Liver (tissue), 9 donors: Measurements from ENCODE around the gene CLEC17A. TPM values are rescaled to one million over a fixed set of nuclear protein-coding genes. Genes with fewer than 3 reads are reported as not detected.

ENCODE experiments used
- DNase-seq: peaks from one replicate; pipeline ENCODE4 v3.0.0-alpha.2; 2017; ENCODE audit warnings: low spot score
- H3K27ac ChIP-seq, 2 donors: one replicate each; pipeline ENCODE4 v1.7.0; 2013; ENCODE audit warnings: inconsistent platforms in 2 of 2, low read length in 2 of 2, control low read depth in 1 of 2, low read depth in 1 of 2, mild to moderate bottlenecking in 1 of 2
- H3K27me3 ChIP-seq, 4 donors: one replicate each; pipeline versions ENCODE4 v1.6.1 to v1.7.0; 2013; ENCODE audit warnings: low read length in 3 of 4, inconsistent platforms in 1 of 4, mild to moderate bottlenecking in 1 of 4, moderate library complexity in 1 of 4; ENCODE audit not compliant: control insufficient read depth in 4 of 4, insufficient read depth in 4 of 4
- H3K36me3 ChIP-seq, 4 donors: one replicate each; pipeline versions ENCODE4 v1.6.1 to v1.7.0; 2013; ENCODE audit warnings: low read length in 3 of 4, mild to moderate bottlenecking in 3 of 4, low read depth in 1 of 4, moderate library complexity in 1 of 4; ENCODE audit not compliant: control insufficient read depth in 4 of 4, insufficient read depth in 3 of 4
- H3K4me1 ChIP-seq, 4 donors: one replicate each; pipeline versions ENCODE4 v1.6.1 to v1.7.0; 2013; ENCODE audit warnings: low read length in 3 of 4, mild to moderate bottlenecking in 3 of 4, moderate library complexity in 1 of 4; ENCODE audit not compliant: control insufficient read depth in 4 of 4, insufficient read depth in 4 of 4
- H3K4me3 ChIP-seq, 3 donors: one replicate each; pipeline versions ENCODE4 v1.6.1 to v1.7.0; 2013; ENCODE audit warnings: low read length in 3 of 3, control low read depth in 1 of 3, low read depth in 1 of 3, mild to moderate bottlenecking in 1 of 3
- H3K9ac ChIP-seq, 2 donors: one replicate each; pipeline ENCODE4 v1.7.0; 2013; ENCODE audit warnings: low read length in 2 of 2, mild to moderate bottlenecking in 2 of 2, moderate library complexity in 2 of 2, control low read depth in 1 of 2, low read depth in 1 of 2
- H3K9me3 ChIP-seq, 4 donors: one replicate each; pipeline versions ENCODE4 v1.6.1 to v1.7.0; 2013; ENCODE audit warnings: low read length in 3 of 4; ENCODE audit not compliant: control insufficient read depth in 4 of 4
- ATF3 ChIP-seq: IDR thresholded peaks from 2 replicates; pipeline ENCODE4 v1.6.1; 2016; ENCODE audit warnings: antibody characterized with exemption
- CTCF ChIP-seq: fragments of 150-350 bp; IDR thresholded peaks from 2 replicates; pipeline ENCODE4 v1.5.1; 2017; ENCODE audit warnings: improper control_type of control experiment, low read depth, low read length; ENCODE audit not compliant: missing input control
- FOXA2 ChIP-seq: IDR thresholded peaks from 2 replicates; pipeline ENCODE4 v1.6.1; 2016; ENCODE audit warnings: antibody characterized with exemption
- GABPA ChIP-seq, 2 donors: IDR thresholded peaks in 1 of 2; conservative IDR thresholded peaks in 1 of 2; 2 replicates each; pipeline ENCODE4 v1.6.1; 2016; ENCODE audit warnings: antibody characterized with exemption in 2 of 2, mild to moderate bottlenecking in 1 of 2, moderate library complexity in 1 of 2
- HNF4A ChIP-seq, 2 donors: conservative IDR thresholded peaks; 2 replicates each; pipeline ENCODE4 v1.6.1; 2016; ENCODE audit warnings: antibody characterized with exemption in 2 of 2, mild to moderate bottlenecking in 2 of 2
- JUND ChIP-seq, 2 donors: IDR thresholded peaks; 2 replicates each; pipeline ENCODE4 v1.6.1; 2016; ENCODE audit warnings: antibody characterized with exemption in 2 of 2
- NR2F2 ChIP-seq: IDR thresholded peaks from 2 replicates; pipeline ENCODE4 v1.6.1; 2016; ENCODE audit warnings: antibody characterized with exemption
- RAD21 ChIP-seq, 2 donors: IDR thresholded peaks; 2 replicates each; pipeline ENCODE4 v1.6.1; 2016; ENCODE audit warnings: antibody characterized with exemption in 2 of 2, mild to moderate bottlenecking in 2 of 2
- REST ChIP-seq: IDR thresholded peaks from 2 replicates; pipeline ENCODE4 v1.6.1; 2016; ENCODE audit warnings: antibody characterized with exemption, mild to moderate bottlenecking
- RXRA ChIP-seq, 2 donors: IDR thresholded peaks; 2 replicates each; pipeline ENCODE4 v1.6.1; 2017 to 2018; ENCODE audit warnings: antibody characterized with exemption in 2 of 2, mild to moderate bottlenecking in 1 of 2
- SP1 ChIP-seq: IDR thresholded peaks from 2 replicates; pipeline ENCODE4 v1.6.1; 2018; ENCODE audit warnings: antibody characterized with exemption, mild to moderate bottlenecking
- TAF1 ChIP-seq: conservative IDR thresholded peaks from 2 replicates; pipeline ENCODE4 v1.6.1; 2016; ENCODE audit warnings: antibody characterized with exemption, mild to moderate bottlenecking
- YY1 ChIP-seq: IDR thresholded peaks from 2 replicates; pipeline ENCODE4 v1.6.1; 2016; ENCODE audit warnings: antibody characterized with exemption, mild to moderate bottlenecking
- ZBTB33 ChIP-seq: IDR thresholded peaks from 2 replicates; pipeline ENCODE4 v1.6.1; 2016; ENCODE audit warnings: antibody characterized with exemption
- WGBS: extraction: QIAGEN DNeasy Blood & Tissue Kit; methylation state at CpG from one replicate; pipeline ENCODE4 v1.1.7; 2013; 5-methylcytosine and 5-hydroxymethylcytosine counted together
- polyA plus RNA-seq, 2 donors: library from polyadenylated mRNA; stranded (reverse) in 1 of 2; unstranded in 1 of 2; fragments of 200-250 nt in 1 of 2; fragments of >200 nt in 1 of 2; fragmentation: Nextera tagmentation in 1 of 2; extraction: Ambion mirVana in 1 of 2; gene quantifications; one replicate each; pipeline versions ENCODE4 v1.2.1 to v1.2.3, GENCODE V29; 2013 to 2015
- total RNA-seq, 2 donors: library from RNA; depleted of rRNA; stranded (reverse); fragments of >200 nt; gene quantifications; one replicate each; pipeline ENCODE4 v1.2.3, GENCODE V29; 2014
- donor health status: healthy.
- donor health status: healthy.
- donor health status: healthy.
- donor health status: healthy.
- donor health status: healthy.

Gene CLEC17A
- total and polyA plus RNA-seq, 4 donors: 0.22 to 0.28 TPM; not detected in 2

GRCh38 chr19:14650161-14650560 lies 67.3 kb downstream of the CLEC17A start (continued):
- TF ChIP-seq REST: no peak
- TF ChIP-seq YY1: no peak
- TF ChIP-seq HNF4A (conservative IDR thresholded peaks at IDR 0.05): no peak

- Histone ChIP-seq H3K4me1 (no peaks in the 10 kb centered on the region), H3K9ac (no peak overlapping the region), H3K27me3 (peaks cover 0 to 8% (median 0%) of the 10 kb centered on the region in 4 donors), H3K4me3 (no peak overlapping the region), H3K27ac (no peak overlapping the region), H3K36me3 (no peaks in the 10 kb centered on the region), H3K9me3 (no peaks in the 10 kb centered on the region)
- TF ChIP-seq JUND (IDR thresholded peaks at IDR 0.05): no peak
- TF ChIP-seq TAF1: no peak
- TF ChIP-seq ZBTB33: no peak
- TF ChIP-seq HNF4A (conservative IDR thresholded peaks at IDR 0.05): no peak
- no peak for TF ChIP-seq CTCF
- TF ChIP-seq GABPA (IDR thresholded peaks at IDR 0.05 in 1 of 2, conservative IDR thresholded peaks at IDR 0.05 in 1 of 2): no peak
- DNase-seq: no peak
- 67% methylated on average over 7 of the region's 7 CpGs for WGBS
Observed at GRCh38 chr19:14654786-14655560, 72.1 kb downstream of the CLEC17A start.

- WGBS: 72% methylated on average over 11 of the region's 11 CpGs
- Histone ChIP-seq H3K4me3 (no peak overlapping the region), H3K4me1 (no peaks in the 10 kb centered on the region), H3K36me3 (no peaks in the 10 kb centered on the region), H3K27me3 (peaks cover 0 to 8% (median 0%) of the 10 kb centered on the region in 4 donors), H3K27ac (no peak overlapping the region), H3K9me3 (no peaks in the 10 kb centered on the region), H3K9ac (no peak overlapping the region)
- no peak for DNase-seq
- TF ChIP-seq SP1 (no peak), REST (no peak), RXRA (IDR thresholded peaks at IDR 0.05) (no peak), CTCF (no peak), FOXA2 (no peak), NR2F2 (no peak), RAD21 (IDR thresholded peaks at IDR 0.05) (no peak), TAF1 (no peak), YY1 (no peak), ATF3 (no peak)
Observed at GRCh38 chr19:14655726-14656125, 72.8 kb downstream of the CLEC17A start.
